ENCODE measurements around the gene RASGRP3.
A peak's percentile ranks its signal among the peaks of the same experiment; 100 is the strongest.

The RASGRP3 gene

DNA sequence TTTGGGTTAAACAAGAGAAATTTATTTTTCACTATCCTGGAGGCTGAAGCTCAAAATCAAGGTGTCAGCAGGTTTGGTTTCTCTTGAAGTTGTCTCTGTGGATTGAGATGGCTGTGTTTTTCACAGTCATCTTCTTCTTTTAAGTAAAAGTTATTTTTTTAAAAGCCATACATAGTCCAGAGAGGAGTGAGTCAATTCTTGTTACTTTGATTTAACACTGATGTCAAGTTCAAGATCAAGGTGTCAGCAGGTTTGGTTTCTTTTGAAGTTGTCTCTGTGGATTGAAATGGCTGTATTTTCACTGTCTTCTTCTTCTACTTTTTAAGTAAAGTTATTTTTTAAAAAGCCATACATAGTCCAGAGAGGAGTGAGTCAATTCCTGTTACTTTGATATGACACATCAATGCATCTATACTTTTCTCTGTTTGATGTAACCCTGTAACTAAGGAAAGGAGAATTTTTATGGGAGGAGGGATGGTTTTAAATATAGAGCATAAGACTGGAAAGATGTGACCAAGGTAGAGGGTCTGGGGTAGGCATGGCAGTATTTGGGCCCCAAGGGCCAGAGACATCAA is 22.5 kb upstream of the RASGRP3 start:
- H3K27me3 ChIP-seq (ENCODE audit: insufficient read depth, poor library complexity, severe bottlenecking) = no peaks in the 10 kb centered on the region
- H3K4me3 ChIP-seq (replicated peaks; ENCODE audit: insufficient read depth, low read length) = no peak overlapping the region
- DNase-seq (ENCODE audit: low read depth in 1 of 2, low spot score in 1 of 2) = no peak
- no peak overlapping the region for H3K27ac ChIP-seq (replicated peaks)
- TF ChIP-seq, protein P1, sequence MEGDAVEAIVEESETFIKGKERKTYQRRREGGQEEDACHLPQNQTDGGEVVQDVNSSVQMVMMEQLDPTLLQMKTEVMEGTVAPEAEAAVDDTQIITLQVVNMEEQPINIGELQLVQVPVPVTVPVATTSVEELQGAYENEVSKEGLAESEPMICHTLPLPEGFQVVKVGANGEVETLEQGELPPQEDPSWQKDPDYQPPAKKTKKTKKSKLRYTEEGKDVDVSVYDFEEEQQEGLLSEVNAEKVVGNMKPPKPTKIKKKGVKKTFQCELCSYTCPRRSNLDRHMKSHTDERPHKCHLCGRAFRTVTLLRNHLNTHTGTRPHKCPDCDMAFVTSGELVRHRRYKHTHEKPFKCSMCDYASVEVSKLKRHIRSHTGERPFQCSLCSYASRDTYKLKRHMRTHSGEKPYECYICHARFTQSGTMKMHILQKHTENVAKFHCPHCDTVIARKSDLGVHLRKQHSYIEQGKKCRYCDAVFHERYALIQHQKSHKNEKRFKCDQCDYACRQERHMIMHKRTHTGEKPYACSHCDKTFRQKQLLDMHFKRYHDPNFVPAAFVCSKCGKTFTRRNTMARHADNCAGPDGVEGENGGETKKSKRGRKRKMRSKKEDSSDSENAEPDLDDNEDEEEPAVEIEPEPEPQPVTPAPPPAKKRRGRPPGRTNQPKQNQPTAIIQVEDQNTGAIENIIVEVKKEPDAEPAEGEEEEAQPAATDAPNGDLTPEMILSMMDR (IDR thresholded peaks at IDR 0.05; ENCODE audit: insufficient read depth, low read length) = no peak
- TF ChIP-seq POLR2AphosphoS5 (IDR thresholded peaks at IDR 0.05; ENCODE audit: low read depth) = no peak
- no peak for TF ChIP-seq REST (IDR thresholded peaks at IDR 0.05; ENCODE audit: insufficient replicate concordance, low read depth)
- no peak for TF ChIP-seq GABPA (IDR thresholded peaks at IDR 0.05; ENCODE audit: low read depth)
- no peak for TF ChIP-seq SPI1 (IDR thresholded peaks at IDR 0.05; ENCODE audit: borderline replicate concordance, low read depth)

DNA sequence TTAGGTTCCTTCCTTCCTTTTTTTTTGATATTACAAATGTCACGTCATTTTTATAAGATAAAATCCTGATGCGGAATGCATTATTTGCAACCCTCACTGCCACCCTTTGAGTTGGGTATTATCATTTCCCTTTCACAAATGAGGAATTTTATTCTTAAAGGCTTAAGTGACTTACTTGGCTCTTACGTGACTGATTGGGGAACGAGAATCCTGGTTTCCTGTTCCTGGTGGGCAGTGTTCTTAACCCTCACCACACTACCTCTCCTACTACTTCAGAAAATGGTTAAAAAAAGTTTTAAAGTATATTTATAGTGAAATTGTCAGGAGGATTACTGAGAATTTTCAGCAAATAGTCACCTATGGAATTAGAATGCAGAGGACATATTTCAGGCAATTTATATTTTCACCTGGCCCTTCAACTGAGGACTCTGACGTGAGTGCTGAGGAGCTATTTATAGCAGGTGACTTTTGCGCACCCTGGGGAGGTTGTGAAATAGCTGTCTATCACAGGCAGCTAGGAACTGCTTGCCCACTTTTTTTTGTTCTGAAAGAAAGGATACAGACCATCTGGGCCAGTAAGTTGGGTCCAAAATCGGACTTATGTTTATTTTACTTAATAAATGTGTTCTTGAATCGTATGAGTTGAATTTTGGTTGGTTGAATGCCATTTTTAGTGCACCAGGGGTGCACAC is 18.7 kb upstream of the RASGRP3 start:
- no peaks in the 10 kb centered on the region for H3K27me3 ChIP-seq (ENCODE audit: insufficient read depth, poor library complexity, severe bottlenecking)

More for the DNA sequence above, 18.7 kb upstream of the RASGRP3 start:
- H3K27ac ChIP-seq (replicated peaks) = peak overlapping the region; percentile 21
- DNase-seq (ENCODE audit: low read depth in 1 of 2, low spot score in 1 of 2) = peak in 1 of 2 experiments; percentile 50
- no peak; the same call in 1 of the 2 replicates for TF ChIP-seq SPI1 (IDR thresholded peaks at IDR 0.05; ENCODE audit: borderline replicate concordance, low read depth)
- TF ChIP-seq REST (IDR thresholded peaks at IDR 0.05; ENCODE audit: insufficient replicate concordance, low read depth) = no peak
- TF ChIP-seq, protein P1 (IDR thresholded peaks at IDR 0.05; ENCODE audit: insufficient read depth, low read length) = no peak
- no peak for TF ChIP-seq POLR2AphosphoS5 (IDR thresholded peaks at IDR 0.05; ENCODE audit: low read depth)
- no peak for TF ChIP-seq GABPA (IDR thresholded peaks at IDR 0.05; ENCODE audit: low read depth)
- H3K4me3 ChIP-seq (replicated peaks; ENCODE audit: insufficient read depth, low read length) = no peak overlapping the region
